ENCODE measurements around the gene KIAA0513. TPM values are rescaled to one million over a fixed set of nuclear protein-coding genes. Genes with fewer than 3 reads are reported as not detected.

The KIAA0513 gene
- total and polyA plus RNA-seq, 10 of the 15 experiments (the other 5 are each of a cell fraction or from before 2014, with no cell fraction given), result 0.14 to 5.8 (median 2.0) TPM

DNA sequence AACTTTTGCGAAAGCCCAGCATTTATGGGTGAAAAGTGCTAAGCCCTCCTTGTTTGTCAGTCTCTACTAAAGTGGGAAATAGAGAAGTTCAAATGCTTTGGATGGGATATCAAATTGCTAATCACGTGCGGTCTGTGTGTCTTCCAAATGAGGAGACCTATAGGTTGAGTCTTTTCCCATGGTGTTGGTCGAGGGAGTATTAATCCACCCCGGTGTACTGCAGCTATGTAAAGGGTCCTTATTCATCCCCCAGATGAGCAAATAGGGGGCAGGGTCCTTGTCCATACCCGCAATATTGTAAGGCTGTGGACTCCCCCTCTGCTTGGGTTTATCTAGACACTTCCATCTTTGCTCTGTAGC, 14.6 kb downstream of the KIAA0513 start:
- no peak for ATAC-seq
- Histone ChIP-seq H4K20me1 (ENCODE audit: control insufficient read depth, insufficient read depth) (no peaks in the 10 kb centered on the region), H3K27ac (ENCODE audit: control insufficient read depth, insufficient read depth) (no peak overlapping the region), H3K4me2 (ENCODE audit: control insufficient read depth, insufficient read depth) (no peak overlapping the region), H3K36me3 (ENCODE audit: control insufficient read depth in 2 of 2, insufficient read depth in 2 of 2, low read length in 1 of 2) (no peaks in the 10 kb centered on the region), H3K9me3 (replicated peaks; ENCODE audit: control insufficient read depth, insufficient read depth, low read length) (no peaks in the 10 kb centered on the region), H3K79me2 (ENCODE audit: control insufficient read depth, insufficient read depth, low read length) (no peaks in the 10 kb centered on the region), H3K4me3 (no peak overlapping the region), H3K4me1 (ENCODE audit: control insufficient read depth, insufficient read depth, low read length) (no peaks in the 10 kb centered on the region), H2AFZ (ENCODE audit: control insufficient read depth, low read depth, low read length) (no peak overlapping the region), H3K27me3 (replicated peaks in 1 of 2; ENCODE audit: control insufficient read depth in 2 of 2, insufficient read depth in 2 of 2, low read length in 1 of 2) (no peaks in the 10 kb centered on the region; a peak in 1 of 4 replicates), H3K9ac (ENCODE audit: control insufficient read depth, insufficient read depth, low read length) (no peak overlapping the region)
- ChIA-PET POLR2A (no interaction called here), CTCF (interaction anchor here (1.0 kb wide), 1 partner anchor 29 kb away, joined by 4 read pairs; no protein-coding TSS in a partner anchor), SMC1A (ENCODE audit: uncharacterized antibody, unreplicated experiment) (no interaction called here), RAD21 (ENCODE audit: unreplicated experiment) (no interaction called here)
- no peak for TF ChIP-seq RELA (IDR thresholded peaks at IDR 0.05; ENCODE audit: borderline replicate concordance, partially characterized antibody)
- no peak for TF ChIP-seq ZBTB40 (IDR thresholded peaks at IDR 0.05; ENCODE audit: borderline replicate concordance)
- no peak for TF ChIP-seq ZNF24 (IDR thresholded peaks at IDR 0.05)
- no peak for TF ChIP-seq RCOR1 (conservative IDR thresholded peaks at IDR 0.05; ENCODE audit: low read depth, low read length)
- no peak for TF ChIP-seq PKNOX1 (IDR thresholded peaks at IDR 0.05)
- TF ChIP-seq POLR2A (IDR thresholded peaks at IDR 0.05; ENCODE audit: low read depth, low read length), result no peak
- no peak for TF ChIP-seq SREBF1 (IDR thresholded peaks at IDR 0.05; ENCODE audit: low read length)
- TF ChIP-seq IRF5 (IDR thresholded peaks at IDR 0.05; ENCODE audit: borderline replicate concordance), result no peak
- TF ChIP-seq STAT1 (conservative IDR thresholded peaks at IDR 0.05), result no peak
- no peak for TF ChIP-seq TARDBP (IDR thresholded peaks at IDR 0.05; ENCODE audit: borderline replicate concordance)
- TF ChIP-seq EZH2 (IDR thresholded peaks at IDR 0.05; ENCODE audit: borderline replicate concordance, control insufficient read depth, low read depth, low read length), result no peak
- TF ChIP-seq GABPA (IDR thresholded peaks at IDR 0.05; ENCODE audit: low read depth), result no peak
- no peak for TF ChIP-seq CBFB (IDR thresholded peaks at IDR 0.05; ENCODE audit: low read depth)
- no peak for TF ChIP-seq ZNF384 (IDR thresholded peaks at IDR 0.05; ENCODE audit: borderline replicate concordance, low read depth, low read length)
- no peak for TF ChIP-seq TCF3 (IDR thresholded peaks at IDR 0.05; ENCODE audit: borderline replicate concordance, insufficient read depth, low read depth, low read length)
- no peak for FAIRE-seq
- in situ Hi-C loops (cut with MboI), result no loop called here
- no peak for DNase-seq (ENCODE audit: low read depth, low spot score)
- no TSS peak for BruUV-seq (replicated peaks)
- intact Hi-C loops (cut with micrococcal nuclease; ENCODE audit: unreplicated experiment), result no loop called here
- 73% methylated on average over 6 of the region's 6 CpGs for WGBS (ENCODE audit: insufficient coverage, insufficient replicate concordance, low lambda C conversion rate, missing lambda C conversion rate)

Measured in GM12878 (cell line).